Measurements from ENCODE around the gene DCST1.

Gene DCST1

GRCh38 chr1:155072531-155073289, 39.1 kb downstream of the DCST1 start:
- no peak for DNase-seq (ENCODE audit: low spot score)
- no peak for FAIRE-seq

GRCh38 chr1:155073377-155074242, 40.0 kb downstream of the DCST1 start:
- no peak for DNase-seq (ENCODE audit: low spot score)
- FAIRE-seq: no peak

GRCh38 chr1:155075535-155075934, 41.9 kb downstream of the DCST1 start:
- FAIRE-seq: no peak
- DNase-seq (ENCODE audit: low spot score): no peak

GRCh38 chr1:155076371-155076770, 42.7 kb downstream of the DCST1 start:
- FAIRE-seq (no peak), DNase-seq (ENCODE audit: low spot score) (no peak)

- FAIRE-seq (no peak), DNase-seq (ENCODE audit: low spot score) (no peak)
Measured at GRCh38 chr1:155077346-155077745, 43.7 kb downstream of the DCST1 start.

- no peak for FAIRE-seq
- no peak for DNase-seq (ENCODE audit: low spot score)
Measured at GRCh38 chr1:155077758-155078445, 44.3 kb downstream of the DCST1 start.

- FAIRE-seq: peak; percentile 35
- peak; percentile 96 for DNase-seq (ENCODE audit: low spot score)
Measured at GRCh38 chr1:155078469-155079209, 45.0 kb downstream of the DCST1 start, which contains the start of gene EFNA3. Gene EFNA3, plus strand, starts transcription at chr1:155078837. Its CDS starts 105 bp downstream, at chr1:155078942.

- FAIRE-seq (no peak), DNase-seq (ENCODE audit: low spot score) (no peak)
Measured at GRCh38 chr1:155079210-155079486, 45.5 kb downstream of the DCST1 start.

GRCh38 chr1:155079487-155080311, 46.1 kb downstream of the DCST1 start:
- FAIRE-seq (no peak), DNase-seq (ENCODE audit: low spot score) (no peak)

- FAIRE-seq: no peak
- no peak for DNase-seq (ENCODE audit: low spot score)
Measured at GRCh38 chr1:155080312-155081228, 46.9 kb downstream of the DCST1 start.

GRCh38 chr1:155081472-155082300, 48.1 kb downstream of the DCST1 start:
- FAIRE-seq (no peak), DNase-seq (ENCODE audit: low spot score) (no peak)

GRCh38 chr1:155082301-155083051, 48.9 kb downstream of the DCST1 start:
- DNase-seq (ENCODE audit: low spot score): no peak
- FAIRE-seq: no peak

GRCh38 chr1:155083052-155083541, 49.5 kb downstream of the DCST1 start:
- FAIRE-seq (no peak), DNase-seq (ENCODE audit: low spot score) (no peak)

GRCh38 chr1:155083865-155084721, 50.5 kb downstream of the DCST1 start:
- DNase-seq (ENCODE audit: low spot score): no peak
- no peak for FAIRE-seq

- DNase-seq (ENCODE audit: low spot score): peak; percentile 94
- peak; percentile 55 for FAIRE-seq
Measured at GRCh38 chr1:155084722-155085503, 51.3 kb downstream of the DCST1 start.

All from urothelium cell line (cell line).